GM18526 (cell line): Measurements from ENCODE around the gene PTX4.

Experiments used
- POLR2A ChIP-seq: IDR thresholded peaks from 3 replicates; pipeline ENCODE4 v1.6.1; 2011; ENCODE audit not compliant: insufficient read length; ENCODE audit errors: extremely low read depth

PTX4 gene

DNA sequence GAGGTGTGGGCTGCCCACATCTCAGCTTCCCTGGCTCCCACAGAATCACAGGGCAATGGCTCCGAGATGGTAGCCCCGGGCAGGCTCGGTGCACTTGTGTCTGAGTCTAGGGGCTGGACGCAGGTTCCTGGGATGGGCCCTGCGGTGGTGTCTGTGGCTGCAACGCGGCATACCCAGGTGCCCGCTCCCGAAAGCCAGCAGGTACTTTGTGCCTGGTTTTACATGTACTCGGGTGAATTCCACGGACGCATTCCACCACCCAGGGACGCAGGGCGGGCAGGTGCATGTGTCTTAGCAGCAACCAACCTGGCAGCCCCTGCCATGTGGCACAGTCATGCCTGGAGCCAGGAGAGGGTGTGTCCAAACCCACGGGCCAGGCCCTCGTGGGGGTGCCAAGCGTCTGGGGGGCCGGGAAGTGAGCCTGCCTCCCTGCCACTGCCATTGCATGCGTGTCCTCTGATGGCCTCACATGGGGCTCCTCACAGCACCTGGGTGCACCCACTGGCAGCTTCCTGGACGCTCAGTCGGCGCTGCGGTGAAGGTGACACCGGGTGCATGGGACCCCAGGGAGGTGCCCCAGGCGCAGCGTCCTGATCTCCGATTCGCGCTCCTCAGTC, 40.3 kb upstream of the PTX4 start:
- TF ChIP-seq POLR2A, result no peak

DNA sequence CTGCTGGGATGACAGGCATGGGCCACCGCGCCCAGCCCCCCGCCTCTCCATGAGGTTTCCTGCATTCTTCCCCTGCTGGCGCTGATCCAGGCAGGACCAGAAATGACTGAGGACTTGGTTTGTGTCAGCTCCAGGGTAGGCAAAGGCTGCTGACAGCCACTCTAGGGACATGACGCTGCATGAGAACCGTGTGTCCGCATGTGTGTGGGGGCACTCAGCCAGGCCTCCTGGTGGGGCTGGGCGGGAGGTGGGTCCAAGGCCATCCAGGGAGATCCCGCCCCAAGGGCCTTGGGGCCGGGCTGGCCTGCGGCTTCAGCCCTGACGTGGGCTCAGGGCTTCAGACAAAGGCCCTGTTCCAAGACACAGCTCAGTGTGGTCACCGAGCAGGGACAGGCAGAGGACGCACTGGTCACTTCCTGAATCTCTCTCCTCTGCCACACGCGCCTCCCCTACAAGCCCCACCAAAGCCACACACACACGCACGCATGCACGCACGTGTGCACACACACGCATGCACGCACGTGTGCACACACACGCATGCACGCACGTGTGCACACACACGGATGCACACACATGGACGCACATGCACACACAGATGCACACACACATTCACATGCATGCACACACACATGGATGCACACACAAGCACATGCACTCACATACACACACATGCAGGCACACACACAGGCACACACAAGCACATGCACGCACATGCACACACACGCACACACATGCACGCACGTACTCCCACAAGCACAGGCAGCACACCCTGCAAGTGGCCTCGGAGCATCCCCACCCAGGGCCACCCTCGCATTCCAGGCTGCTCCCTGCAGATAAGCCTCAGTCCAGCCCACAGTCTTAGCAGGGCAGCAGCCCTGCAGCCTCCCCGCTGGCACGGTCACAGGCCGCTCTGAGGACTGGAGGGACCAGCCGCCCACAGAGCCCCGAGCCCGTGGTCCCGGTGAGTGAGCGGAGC, 39.4 kb upstream of the PTX4 start:
- TF ChIP-seq POLR2A, result no peak

DNA sequence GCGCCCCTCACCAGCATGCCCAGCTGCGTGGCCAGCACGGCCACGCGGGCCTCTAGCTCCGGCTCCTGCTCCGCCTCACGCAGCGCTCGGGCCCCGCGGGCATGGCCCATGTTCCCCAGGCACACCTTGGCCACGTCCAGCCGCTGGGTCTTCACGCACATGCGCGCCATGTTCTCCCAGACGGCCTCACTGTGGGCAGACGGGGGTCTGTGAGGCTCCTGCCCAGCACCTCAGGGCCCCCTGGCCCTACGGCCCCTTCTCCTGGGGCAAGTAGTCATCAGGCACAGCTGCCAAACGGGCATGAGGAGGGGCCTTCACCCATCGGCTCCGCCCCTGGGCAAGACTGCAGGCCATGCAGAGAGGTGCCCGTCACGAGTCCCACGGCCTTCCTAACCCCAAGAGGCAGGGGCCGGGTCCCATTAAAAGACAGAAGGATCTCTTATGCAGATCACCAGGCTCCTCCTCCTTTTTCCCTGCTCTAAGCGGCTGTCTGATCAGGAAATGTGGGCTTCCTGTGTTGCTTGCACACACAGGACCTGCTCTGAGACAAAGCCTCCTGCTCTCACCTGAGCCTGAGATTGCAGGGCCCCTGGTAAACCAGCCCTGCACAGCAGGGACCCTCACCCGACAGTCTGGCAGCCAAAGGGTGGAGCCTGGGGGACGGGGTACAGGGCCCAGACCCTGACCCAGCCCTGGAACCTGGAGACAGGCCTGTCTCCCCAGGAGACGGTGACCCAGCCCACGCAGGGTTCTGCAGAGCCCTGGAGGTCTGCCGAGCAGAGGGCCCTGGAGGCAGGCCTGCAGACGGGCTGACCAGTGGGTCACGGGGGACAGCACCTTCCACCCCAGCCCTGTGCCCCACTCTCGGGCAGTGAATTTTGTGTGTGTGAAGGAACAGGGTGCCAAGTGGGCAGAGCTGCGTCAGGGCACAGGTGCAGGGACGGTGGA, 38.1 kb upstream of the PTX4 start:
- no peak for TF ChIP-seq POLR2A

DNA sequence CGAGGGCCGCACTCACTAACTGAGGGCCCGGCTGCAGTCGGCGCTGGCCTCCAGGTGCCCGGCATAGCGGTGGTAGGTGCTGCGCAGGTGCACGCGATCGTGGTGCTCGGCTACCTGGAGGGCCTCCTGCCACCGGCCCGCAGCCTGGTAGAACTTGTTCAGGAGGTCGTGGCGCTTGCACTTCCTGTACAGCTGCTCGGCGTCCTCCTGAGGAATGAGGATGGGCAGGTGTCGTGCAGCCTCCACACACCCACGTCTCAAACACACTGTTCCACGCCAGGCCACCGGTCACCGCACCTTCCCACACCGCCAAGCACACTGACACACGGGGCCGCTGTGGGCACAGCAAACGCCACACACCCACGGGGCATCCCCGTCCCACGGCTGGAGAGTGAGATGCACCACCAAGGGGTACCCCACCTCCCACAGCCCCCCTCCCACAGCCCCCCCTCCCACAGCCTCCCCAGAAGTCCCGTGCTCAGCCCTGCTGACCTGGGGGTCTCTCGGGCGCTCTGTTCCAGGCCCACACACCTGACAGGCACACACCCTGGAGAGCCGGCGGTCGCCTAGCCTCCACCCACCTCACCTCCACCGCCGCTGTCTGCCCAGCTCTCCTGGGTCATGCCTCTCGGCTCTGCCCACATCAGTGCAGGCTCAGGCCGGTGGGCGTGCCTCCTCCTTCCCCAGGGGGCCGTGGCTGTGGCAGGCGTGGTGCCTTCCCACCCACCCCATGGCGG, 37.3 kb upstream of the PTX4 start:
- no peak for TF ChIP-seq POLR2A

DNA sequence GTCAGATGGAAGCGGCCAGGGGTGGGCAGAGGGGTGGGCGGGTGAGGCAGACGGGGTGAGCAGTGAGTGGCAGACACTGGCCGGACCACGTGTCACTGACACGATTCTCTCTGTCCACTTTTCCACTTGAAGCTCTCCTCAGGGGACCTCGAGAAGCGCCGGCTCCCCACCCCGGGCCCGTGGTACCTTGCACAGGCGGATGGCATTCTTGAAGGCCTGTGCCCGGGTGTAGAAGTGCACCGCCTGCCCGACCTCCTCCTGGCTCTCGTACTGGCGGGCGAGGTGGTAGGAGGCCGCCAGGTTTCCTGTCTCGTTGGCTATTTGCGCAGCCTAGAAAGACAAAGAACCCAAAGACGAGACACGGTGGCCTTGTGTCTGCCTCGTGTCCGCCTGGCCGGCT, 35.6 kb upstream of the PTX4 start:
- no peak for TF ChIP-seq POLR2A

DNA sequence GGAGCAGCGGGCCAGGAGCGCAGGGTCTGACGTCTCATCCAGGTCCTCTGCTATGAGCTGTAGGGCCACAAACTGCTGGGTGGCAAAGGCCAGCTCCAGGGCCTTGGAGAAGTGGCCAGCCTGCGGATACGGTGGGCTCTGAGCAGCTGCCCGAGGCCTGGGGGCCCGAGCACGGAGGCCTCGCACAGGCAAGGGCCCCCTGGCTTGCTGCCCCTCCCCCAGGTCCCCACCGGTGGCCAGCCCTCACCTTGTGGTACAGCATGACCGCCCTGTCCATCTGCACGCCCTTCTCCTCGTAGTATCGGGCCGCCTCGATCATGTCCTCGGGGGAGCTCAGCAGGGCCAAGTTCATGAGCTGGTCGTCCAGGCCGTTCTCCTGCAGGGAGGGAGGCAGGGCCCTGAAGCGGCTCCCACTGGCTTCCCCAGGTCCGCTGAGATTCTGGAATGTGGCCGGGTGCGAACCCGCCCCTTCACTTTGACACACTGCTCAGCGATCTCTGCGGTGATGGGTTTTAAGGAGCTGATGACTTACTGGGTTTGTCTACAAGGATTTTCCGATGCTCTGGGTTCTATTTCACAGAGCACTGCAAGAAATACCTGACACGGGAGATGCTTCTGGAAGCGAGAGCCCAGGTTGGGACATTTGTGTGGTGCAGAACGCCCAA, 35.0 kb upstream of the PTX4 start:
- TF ChIP-seq POLR2A, result no peak

DNA sequence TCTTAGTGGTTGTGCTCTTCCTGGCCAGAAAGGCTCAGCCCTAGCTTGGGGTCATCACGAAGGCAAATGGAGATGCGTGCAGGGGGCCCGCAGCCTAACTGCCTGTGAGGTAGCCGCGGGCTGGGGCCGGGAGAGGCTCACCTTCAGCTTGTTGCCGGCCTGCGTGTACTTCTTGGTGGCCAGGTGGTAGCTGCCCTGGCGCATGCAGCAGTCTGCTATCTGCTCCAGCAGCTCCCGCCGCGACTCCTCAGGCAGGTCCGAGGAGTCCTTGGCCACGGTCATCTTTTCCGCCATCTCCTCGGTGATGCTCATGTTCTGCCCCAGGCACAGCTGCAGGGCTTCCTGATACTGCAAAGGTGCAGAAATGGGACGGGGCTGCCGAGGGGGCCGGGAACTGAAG, 31.7 kb upstream of the PTX4 start:
- no peak for TF ChIP-seq POLR2A

DNA sequence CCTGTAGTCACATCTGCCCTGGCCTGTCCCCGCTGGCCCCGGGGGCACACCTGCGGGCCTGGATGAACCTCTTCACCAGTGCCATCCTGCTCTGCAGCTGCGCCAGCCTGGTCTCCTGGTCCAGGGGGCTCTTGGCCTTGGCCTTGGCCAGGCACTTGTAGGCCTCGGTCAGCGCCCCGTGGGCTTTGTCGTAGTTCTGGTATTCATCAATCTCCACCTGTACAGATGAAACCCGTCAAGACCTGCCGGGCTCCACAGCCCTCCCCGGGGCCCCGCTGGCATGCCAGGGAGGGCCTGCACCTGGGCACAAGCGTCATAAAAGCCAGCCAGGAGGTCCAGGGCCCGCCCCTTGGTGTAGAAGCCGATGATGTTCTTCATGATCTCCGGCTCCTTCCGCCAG, 31.1 kb upstream of the PTX4 start:
- no peak for TF ChIP-seq POLR2A

DNA sequence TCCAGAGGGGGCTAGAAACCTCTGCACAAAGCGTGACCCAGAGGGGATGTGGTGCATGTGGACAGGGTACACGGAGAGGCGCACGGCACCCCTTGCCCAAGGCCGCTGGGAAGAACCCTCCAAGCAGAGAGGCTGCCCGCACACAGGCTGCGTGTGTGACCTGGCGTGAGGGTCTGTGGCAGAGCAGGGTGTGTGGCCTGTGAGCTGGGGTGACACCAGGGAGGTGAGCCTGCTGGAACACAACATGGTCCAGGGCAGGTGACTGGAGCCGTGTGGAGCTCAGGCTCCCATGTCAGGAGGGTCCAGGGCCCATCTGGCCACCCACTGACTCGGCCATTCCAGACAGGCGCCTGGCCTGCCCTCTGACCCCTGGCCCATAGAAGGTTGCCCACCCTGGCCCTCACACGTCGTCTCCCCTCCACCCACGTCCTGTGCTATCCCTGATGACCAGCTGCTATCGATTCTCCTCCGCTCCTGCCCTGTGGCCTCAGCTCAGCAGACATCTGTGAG, 29.9 kb upstream of the PTX4 start:
- no peak for TF ChIP-seq POLR2A

DNA sequence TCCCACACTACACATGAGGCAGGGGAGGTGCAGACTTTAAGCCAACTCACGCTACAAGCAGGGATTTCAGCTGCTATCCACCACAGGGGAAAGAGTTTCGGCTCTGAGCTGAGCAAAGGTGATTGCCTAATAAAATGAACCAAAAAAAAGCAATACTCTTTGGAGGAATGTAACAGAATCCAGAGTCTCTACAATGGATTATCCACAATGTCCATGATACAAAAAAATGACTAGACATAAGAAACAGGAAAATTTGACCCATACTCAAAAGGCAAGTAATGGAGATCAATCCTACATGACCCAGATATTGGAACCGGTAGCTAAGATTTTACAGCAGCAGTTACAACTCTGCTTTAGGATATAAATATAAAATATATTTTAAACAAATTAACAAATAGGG, 25.8 kb upstream of the PTX4 start:
- no peak for TF ChIP-seq POLR2A

DNA sequence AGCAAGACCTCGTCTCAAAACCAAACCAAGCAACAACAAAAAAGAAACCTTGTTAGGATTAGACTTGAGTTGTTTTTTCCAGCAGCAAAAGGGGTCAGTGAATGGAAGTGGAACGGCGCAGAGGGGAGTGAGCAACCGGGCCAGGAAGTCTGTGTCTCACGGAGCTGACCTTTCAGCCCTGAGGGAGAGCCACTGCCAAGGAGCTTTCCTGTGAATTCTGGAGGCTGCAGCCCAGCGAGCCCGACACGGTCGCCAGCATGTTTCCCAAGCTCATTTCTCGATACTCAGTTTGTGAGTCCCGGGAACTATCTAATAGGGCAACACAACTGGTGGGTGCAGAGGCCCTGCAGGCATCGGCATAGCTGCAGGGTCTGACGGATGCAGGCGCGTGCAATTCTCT, 24.0 kb upstream of the PTX4 start:
- no peak for TF ChIP-seq POLR2A

DNA sequence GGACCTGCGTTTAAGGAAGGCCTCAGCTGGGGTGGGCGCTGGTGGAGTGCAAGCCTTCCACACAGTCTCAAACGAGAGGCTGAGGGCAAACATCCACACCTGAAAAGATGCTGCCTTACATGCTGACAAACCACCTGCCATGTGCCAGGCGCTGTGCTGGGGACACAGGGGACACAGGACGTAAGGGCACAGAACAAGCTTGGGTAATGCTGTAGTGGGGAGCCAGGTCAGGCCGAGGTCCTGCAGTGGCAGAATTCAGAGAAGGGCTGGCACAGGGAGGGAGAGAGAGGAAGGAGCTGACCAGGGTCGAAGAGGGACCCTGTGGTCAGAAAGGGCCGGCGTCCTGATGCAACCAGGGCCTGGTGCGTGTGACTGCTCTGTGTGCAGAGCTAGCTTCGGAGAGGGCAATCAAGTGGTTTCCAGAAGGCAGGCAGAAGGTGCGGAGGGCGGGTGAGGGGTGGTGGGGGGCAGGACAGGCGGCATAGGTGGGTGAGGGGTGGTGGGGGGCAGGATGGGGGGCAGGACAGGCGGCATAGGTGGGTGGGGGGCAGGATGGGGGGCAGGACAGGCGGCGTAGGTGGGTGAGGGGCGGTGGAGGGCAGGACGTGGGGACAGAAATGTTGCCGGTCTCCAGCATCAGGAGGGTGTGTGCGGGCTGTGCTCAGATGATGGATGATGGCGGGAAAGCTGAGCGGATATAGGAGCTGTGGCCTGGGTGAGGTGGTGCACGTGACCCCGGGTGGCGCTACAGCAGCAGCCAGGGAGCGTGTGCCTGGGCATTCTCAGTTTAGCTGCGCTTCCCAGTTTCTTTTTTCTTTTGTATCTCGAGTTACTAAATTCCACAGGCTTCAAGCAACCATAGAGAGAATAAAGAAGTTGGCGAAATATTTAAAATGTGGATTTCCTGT, 23.2 kb upstream of the PTX4 start:
- no peak for TF ChIP-seq POLR2A

DNA sequence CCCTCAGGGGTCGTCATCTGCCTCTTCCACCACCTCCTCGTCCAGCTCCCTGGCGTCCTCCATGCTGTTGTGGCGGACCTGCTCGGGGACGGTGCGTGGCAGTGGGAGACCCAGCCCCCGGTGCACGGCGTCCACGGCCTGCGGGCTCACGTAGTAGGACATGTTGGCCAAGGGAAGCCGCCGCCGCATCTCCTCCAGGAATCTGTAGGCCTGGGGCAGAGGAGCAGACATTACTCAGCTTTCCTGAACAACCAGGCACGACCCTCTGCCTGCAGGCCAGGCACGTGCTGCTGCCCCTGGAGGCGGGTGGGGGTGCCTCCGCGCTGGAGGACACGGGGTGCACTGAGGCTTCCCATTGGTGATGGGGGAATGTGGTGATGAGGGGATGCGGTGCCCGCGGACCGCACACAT, 22.2 kb upstream of the PTX4 start:
- no peak for TF ChIP-seq POLR2A

DNA sequence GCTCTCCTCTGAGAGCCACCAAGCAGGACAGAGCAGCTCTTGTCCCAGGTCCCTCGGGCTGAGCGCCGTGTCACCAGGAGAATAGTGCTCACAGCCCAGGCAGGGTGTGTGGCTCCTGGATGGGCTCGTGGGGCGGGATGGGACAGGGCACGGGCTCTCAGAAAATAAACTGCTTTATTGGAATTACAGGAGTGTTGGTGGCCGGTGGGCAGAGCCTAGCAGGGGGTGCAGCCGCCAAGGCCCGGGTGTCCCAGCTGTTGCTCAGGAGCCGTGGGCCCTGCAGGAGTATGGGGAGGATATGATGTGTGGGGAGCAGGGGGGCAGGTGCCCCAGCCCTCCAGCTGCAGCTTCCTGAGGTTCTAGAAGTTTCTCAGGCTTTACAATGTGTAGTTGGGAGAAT, 21.5 kb upstream of the PTX4 start:
- no peak for TF ChIP-seq POLR2A
